Dendritic cell treated with granulocyte-macrophage colony-stimulating factor and Interleukin-4, amounts not matched to agents 40 ng/mL and 50 ng/mL, for 4 days (primary cell): Measurements from ENCODE around the gene RAC3.

Experiments used
- H3K27ac Mint-ChIP-seq: one replicate; pipeline ENCODE4 v1.8.0; 2022; ENCODE audit warnings: mild to moderate bottlenecking, mixed read lengths
- H3K27me3 Mint-ChIP-seq: one replicate; pipeline ENCODE4 v1.8.0; 2022; ENCODE audit warnings: mild to moderate bottlenecking, mixed read lengths
- H3K36me3 Mint-ChIP-seq: one replicate; pipeline ENCODE4 v1.8.0; 2022; ENCODE audit warnings: low read depth, mixed read lengths
- H3K4me1 Mint-ChIP-seq: one replicate; pipeline ENCODE4 v1.8.0; 2022; ENCODE audit warnings: low read depth, mixed read lengths
- H3K4me3 Mint-ChIP-seq: one replicate; pipeline ENCODE4 v1.8.0; 2022; ENCODE audit warnings: mild to moderate bottlenecking, moderate library complexity, mixed read lengths
- H3K9me3 Mint-ChIP-seq: one replicate; pipeline ENCODE4 v1.8.0; 2022; ENCODE audit warnings: mixed read lengths
- intact Hi-C: fragments of 100-400 bp; cut with micrococcal nuclease; formaldehyde crosslinking; loops from one replicate; pipeline ENCODE4 v1.15.0; 2022

The RAC3 gene

DNA sequence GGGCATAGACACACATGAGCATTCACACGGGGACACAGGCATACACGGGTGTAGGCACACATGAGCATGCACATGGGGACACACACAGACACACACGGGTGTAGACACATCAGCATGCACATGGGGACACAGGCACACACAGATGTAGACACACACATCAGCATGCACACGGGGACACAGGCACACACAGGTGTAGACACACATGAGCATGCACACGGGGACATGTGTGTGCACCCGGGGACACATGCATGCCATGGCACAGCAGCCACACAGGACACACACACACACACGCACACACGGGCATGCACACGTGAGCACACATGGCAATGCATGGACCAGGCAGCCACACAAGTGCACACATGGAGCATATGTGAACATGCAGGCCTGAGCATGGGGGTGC is 11.2 kb downstream of the RAC3 start:
- Mint-ChIP-seq H3K4me3 (no peak overlapping the region), H3K9me3 (no peaks in the 10 kb centered on the region), H3K36me3 (peaks cover 12% of the 10 kb centered on the region), H3K27me3 (peaks cover 7% of the 10 kb centered on the region), H3K27ac (no peak overlapping the region), H3K4me1 (peaks cover 25% of the 10 kb centered on the region)
- intact Hi-C loops, result no loop called here

DNA sequence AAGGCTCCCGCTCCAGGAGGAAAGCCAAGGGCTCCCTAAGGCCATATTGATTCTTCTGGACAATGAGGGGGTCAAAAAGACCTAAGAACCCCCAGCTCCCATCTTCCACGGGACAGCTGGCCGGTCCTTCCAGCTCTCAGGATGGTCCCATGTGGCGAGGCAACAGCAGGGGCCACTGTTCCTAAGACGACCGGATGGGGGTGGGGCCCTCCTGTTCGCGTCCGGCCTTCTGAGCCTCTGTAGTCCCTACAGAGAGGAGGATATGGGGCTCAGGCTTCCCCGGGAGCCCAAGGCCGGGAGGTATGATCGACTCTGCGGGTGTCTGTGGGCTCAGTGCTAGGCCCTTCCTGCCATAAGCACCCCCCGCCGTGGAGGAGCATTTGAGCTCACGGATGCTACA is 12.0 kb downstream of the RAC3 start:
- H3K27ac Mint-ChIP-seq, result no peak overlapping the region
- intact Hi-C loops, result no loop called here
- H3K36me3 Mint-ChIP-seq, result peaks cover 21% of the 10 kb centered on the region
- H3K9me3 Mint-ChIP-seq, result no peaks in the 10 kb centered on the region
- no peak overlapping the region for H3K4me3 Mint-ChIP-seq
- peaks cover 7% of the 10 kb centered on the region for H3K27me3 Mint-ChIP-seq
- peaks cover 19% of the 10 kb centered on the region for H3K4me1 Mint-ChIP-seq

GRCh38 chr17:82045936-82046484 is 14.5 kb downstream of the RAC3 start:
- Mint-ChIP-seq H3K36me3 (peaks cover 46% of the 10 kb centered on the region), H3K4me1 (peaks cover 31% of the 10 kb centered on the region), H3K9me3 (no peaks in the 10 kb centered on the region), H3K4me3 (no peak overlapping the region), H3K27ac (no peak overlapping the region), H3K27me3 (peaks cover 4% of the 10 kb centered on the region)
- intact Hi-C loops, result no loop called here

- no peak overlapping the region for H3K4me3 Mint-ChIP-seq
- no peak overlapping the region for H3K27ac Mint-ChIP-seq
- intact Hi-C loops, result no loop called here
- H3K9me3 Mint-ChIP-seq, result no peaks in the 10 kb centered on the region
- H3K36me3 Mint-ChIP-seq, result peaks cover 47% of the 10 kb centered on the region
- no peaks in the 10 kb centered on the region for H3K27me3 Mint-ChIP-seq
- peaks cover 26% of the 10 kb centered on the region for H3K4me1 Mint-ChIP-seq
These were observed 15.4 kb downstream of the RAC3 start for GRCh38 chr17:82046903-82047302.

- Mint-ChIP-seq H3K4me3 (no peak overlapping the region), H3K27me3 (no peaks in the 10 kb centered on the region), H3K36me3 (peaks cover 47% of the 10 kb centered on the region)
These were observed 15.9 kb downstream of the RAC3 start for GRCh38 chr17:82047379-82047778.

DNA sequence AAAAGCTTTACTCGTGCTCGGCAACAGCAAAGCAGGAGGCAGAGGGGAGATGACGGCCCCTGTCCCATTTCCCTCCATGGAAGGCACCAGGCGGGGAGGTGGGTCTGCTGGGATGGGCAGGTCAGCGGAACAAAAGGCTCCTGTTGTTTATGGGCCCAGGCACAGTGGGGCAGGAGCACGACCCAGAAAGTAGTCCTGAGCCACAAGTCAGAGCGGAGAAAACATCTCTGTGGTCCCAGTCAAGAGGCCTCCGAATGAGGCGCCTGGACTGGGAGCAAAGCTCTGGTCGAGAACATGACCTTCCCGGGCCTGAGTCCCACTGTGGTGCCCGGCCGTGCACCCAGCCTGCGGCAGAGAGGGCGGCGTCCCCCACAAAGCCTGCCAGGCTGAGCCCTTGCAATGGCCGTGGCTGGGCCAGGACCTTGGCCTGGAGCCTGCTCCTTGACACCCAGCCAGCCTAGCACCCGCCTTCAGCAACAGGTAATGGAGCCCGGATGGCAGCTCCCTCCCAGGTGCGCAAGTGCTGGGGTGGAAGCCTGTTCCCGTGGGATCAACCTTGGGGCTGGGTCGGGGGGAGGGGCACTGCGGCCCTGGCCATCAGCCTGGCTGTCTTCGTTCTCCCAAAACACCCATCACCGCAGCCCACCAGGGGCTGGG is 16.6 kb downstream of the RAC3 start:
- Mint-ChIP-seq H3K36me3 (peaks cover 49% of the 10 kb centered on the region), H3K27me3 (no peaks in the 10 kb centered on the region), H3K4me3 (no peak overlapping the region), H3K9me3 (no peaks in the 10 kb centered on the region), H3K27ac (peak overlapping the region; percentile 54), H3K4me1 (peaks cover 32% of the 10 kb centered on the region)
- intact Hi-C loops, result no loop called here

More at GRCh38 chr17:82047379-82047778, 15.9 kb downstream of the RAC3 start:
- no peaks in the 10 kb centered on the region for H3K9me3 Mint-ChIP-seq
- no peak overlapping the region for H3K27ac Mint-ChIP-seq
- intact Hi-C loops, result no loop called here
- peaks cover 26% of the 10 kb centered on the region for H3K4me1 Mint-ChIP-seq

GRCh38 chr17:82048571-82048971 is 17.1 kb downstream of the RAC3 start:
- intact Hi-C loops, result no loop called here
- H3K4me1 Mint-ChIP-seq, result peaks cover 38% of the 10 kb centered on the region
- H3K27me3 Mint-ChIP-seq, result no peaks in the 10 kb centered on the region
- no peak overlapping the region for H3K4me3 Mint-ChIP-seq
- peak overlapping the region; percentile 54 for H3K27ac Mint-ChIP-seq
- peaks cover 55% of the 10 kb centered on the region for H3K36me3 Mint-ChIP-seq
- no peaks in the 10 kb centered on the region for H3K9me3 Mint-ChIP-seq

DNA sequence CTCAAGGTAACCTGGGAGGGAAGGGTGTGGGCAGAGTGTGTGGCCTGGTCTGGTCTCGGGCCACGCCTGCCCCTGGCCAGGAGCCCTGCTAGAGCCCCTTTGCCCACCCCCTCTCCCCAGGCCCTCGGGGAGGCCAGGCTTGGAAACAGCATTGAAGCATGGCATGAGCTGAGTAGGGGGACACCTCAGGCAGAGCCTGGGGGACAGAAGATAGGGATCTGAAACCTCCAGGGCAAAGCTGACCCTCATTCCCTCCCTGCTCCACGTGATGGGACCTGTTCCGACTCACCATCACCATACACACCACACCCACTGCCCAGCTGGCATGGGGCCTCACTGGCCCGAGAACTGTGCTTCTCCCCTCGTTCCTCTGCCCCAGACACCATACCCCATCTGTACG is 17.6 kb downstream of the RAC3 start:
- no peak overlapping the region for H3K4me3 Mint-ChIP-seq
- no peaks in the 10 kb centered on the region for H3K9me3 Mint-ChIP-seq
- H3K27me3 Mint-ChIP-seq, result no peaks in the 10 kb centered on the region
- H3K4me1 Mint-ChIP-seq, result peaks cover 43% of the 10 kb centered on the region
- intact Hi-C loops, result no loop called here
- H3K27ac Mint-ChIP-seq, result no peak overlapping the region
- H3K36me3 Mint-ChIP-seq, result peaks cover 60% of the 10 kb centered on the region

DNA sequence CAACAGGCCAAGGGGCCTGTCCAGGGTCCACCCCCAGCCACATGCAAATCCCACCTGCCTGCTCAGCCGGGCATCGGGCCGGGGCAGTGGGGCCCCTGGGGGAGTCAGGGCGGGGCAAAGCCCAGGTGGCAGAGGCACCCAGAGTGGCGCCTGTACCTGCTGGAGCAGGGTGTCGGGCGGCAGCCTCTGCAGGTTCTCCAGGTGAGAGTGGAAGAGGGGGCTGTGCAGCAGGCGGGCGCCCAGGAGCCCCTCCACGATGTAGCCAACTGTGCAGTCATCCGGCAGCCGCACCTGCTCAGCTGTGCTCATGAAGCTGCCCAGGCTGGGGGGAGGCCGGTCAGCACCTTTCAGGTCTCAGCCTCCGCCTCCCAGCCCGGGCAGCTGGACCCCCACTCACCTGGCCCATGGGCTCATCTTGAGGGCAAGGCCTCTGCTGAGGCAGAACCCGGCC is 18.1 kb downstream of the RAC3 start:
- intact Hi-C loops, result no loop called here
- no peaks in the 10 kb centered on the region for H3K27me3 Mint-ChIP-seq
- no peaks in the 10 kb centered on the region for H3K9me3 Mint-ChIP-seq
- H3K36me3 Mint-ChIP-seq, result peaks cover 64% of the 10 kb centered on the region
- no peak overlapping the region for H3K27ac Mint-ChIP-seq
- H3K4me3 Mint-ChIP-seq, result no peak overlapping the region
- peaks cover 46% of the 10 kb centered on the region for H3K4me1 Mint-ChIP-seq

- Mint-ChIP-seq H3K4me3 (peak overlapping the region; percentile 94), H3K27ac (peak overlapping the region; percentile 87), H3K4me1 (peaks cover 46% of the 10 kb centered on the region), H3K36me3 (peaks cover 72% of the 10 kb centered on the region), H3K9me3 (no peaks in the 10 kb centered on the region), H3K27me3 (no peaks in the 10 kb centered on the region)
- intact Hi-C loops, result no loop called here
These were observed 18.8 kb downstream of the RAC3 start for GRCh38 chr17:82050152-82050760.

DNA sequence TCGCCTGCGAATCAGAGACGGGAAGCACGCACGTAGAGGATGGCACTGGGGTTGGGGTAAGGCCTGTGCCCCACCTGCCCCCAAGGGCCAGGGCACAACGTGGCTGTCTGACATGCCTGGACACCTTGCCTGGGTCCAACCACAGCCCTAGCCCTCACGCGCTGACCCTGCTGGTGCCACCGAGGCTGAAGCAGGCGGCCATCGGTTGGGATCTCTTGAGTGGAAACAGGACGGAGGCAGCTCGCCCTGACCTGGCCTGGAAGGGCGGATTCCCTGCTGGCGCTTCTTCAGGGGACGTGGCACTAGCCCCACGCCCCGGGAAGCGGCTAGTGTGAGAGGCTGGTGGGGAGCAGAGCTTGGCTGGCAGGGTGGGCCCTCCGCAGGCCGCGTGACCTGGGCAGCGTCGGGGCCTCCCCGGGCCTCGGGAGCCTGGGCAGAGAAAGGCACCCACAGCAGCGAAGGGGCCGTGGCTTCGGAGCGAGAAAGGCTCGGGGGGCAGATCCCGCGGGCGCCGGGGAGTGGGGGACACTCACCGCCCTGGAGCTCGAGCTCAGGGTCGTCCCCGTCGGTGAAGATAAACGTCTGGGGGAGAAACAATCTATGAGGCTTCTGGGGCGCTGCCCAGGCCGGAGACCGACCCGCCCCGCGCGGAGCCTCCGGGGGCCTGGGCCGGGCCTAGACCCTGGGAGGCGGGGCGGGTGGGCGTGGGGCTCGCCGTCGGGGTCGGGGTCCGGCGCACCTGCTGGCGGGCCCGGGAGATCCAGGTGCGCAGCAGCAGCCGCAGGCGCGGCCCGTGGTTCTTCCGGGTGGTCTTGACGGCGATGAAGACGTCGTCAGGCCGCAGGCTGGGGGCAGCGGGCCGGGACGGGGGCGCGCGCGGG is 19.5 kb downstream of the RAC3 start:
- intact Hi-C loops, result loop anchor here (1.0 kb wide), 1 partner anchor 14 kb away; the partner anchor contains the start of gene DCXR
- Mint-ChIP-seq H3K36me3 (peaks cover 79% of the 10 kb centered on the region), H3K27me3 (no peaks in the 10 kb centered on the region)

GRCh38 chr17:82051776-82052637 is 20.5 kb downstream of the RAC3 start, which contains the start of the genes GPS1 and RFNG:
Gene GPS1, plus strand, starts transcription at chr17:82051898. Its CDS starts 34 bp downstream, at chr17:82051932.
Gene RFNG, minus strand, starts transcription at chr17:82051811. Its CDS starts 45 bp downstream, at chr17:82051766.
- Mint-ChIP-seq H3K4me1 (peaks cover 46% of the 10 kb centered on the region), H3K36me3 (peaks cover 83% of the 10 kb centered on the region), H3K4me3 (peak within 1 kb of the TSS; percentile 94), H3K27me3 (no peaks in the 10 kb centered on the region), H3K27ac (peak within 1 kb of the TSS; percentile 87), H3K9me3 (no peaks in the 10 kb centered on the region)
- intact Hi-C loops, result loop anchor here (1.0 kb wide), 1 partner anchor 15 kb away; the partner anchor contains the start of gene DCXR

More for the DNA sequence above, 19.5 kb downstream of the RAC3 start:
- Mint-ChIP-seq H3K4me1 (peaks cover 46% of the 10 kb centered on the region), H3K4me3 (peak overlapping the region; percentile 94), H3K9me3 (no peaks in the 10 kb centered on the region), H3K27ac (peak overlapping the region; percentile 87)

DNA sequence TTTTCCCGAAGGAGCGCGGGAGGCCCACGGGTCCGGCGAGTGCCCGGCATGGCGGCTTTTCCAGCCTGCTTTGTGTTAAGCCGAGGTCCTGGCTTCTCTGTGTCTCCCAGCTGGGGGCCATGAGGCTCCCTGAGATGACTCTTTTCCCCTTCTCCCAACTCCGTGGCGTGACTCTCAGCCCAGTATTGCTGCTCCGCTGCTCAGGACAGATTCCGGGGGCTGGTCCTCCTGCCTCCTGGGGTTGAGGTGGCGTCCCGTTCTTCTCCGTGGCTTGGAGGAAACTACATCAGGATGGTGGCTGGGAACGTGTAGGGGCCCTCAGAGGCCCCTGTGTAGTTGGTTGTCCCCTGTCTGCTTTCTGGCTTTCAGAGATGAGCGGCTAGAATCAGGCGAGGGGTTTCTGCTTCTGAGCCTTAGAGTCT is 21.2 kb downstream of the RAC3 start:
- peak overlapping the region; percentile 79 for H3K27ac Mint-ChIP-seq
- peaks cover 46% of the 10 kb centered on the region for H3K4me1 Mint-ChIP-seq
- intact Hi-C loops, result no loop called here
- H3K27me3 Mint-ChIP-seq, result no peaks in the 10 kb centered on the region
- H3K36me3 Mint-ChIP-seq, result peaks cover 83% of the 10 kb centered on the region
- H3K9me3 Mint-ChIP-seq, result no peaks in the 10 kb centered on the region
- peak overlapping the region; percentile 84 for H3K4me3 Mint-ChIP-seq
